Activated T-cell treated with anti-CD3 and anti-CD28 coated beads, Interleukin-2, amount 50 U/mL, for 4 hours (primary cell): ENCODE data around the gene GLB1L3. TPM values are rescaled to one million over a fixed set of nuclear protein-coding genes. Genes with fewer than 3 reads are reported as not detected.
"Not testable (repeated sequence)": the region's sequence is repeated elsewhere in the genome, so short reads cannot be mapped to it uniquely, and the experiment has no call there.

Source experiments
- ATAC-seq, 2 donors: fragments of 200-7000 bp; cut with Tn5 transposase; one replicate each; pipeline ENCODE4 v1.10.0; 2021
- DNase-seq: peaks from one replicate; pipeline ENCODE4 v3.0.0-alpha.2; 2020
- H3K27me3 Mint-ChIP-seq: one replicate; pipeline ENCODE4 v1.8.0; 2021; ENCODE audit warnings: low read depth, mixed read lengths
- H3K36me3 Mint-ChIP-seq: one replicate; pipeline ENCODE4 v1.8.0; 2022; ENCODE audit warnings: mixed read lengths; ENCODE audit not compliant: insufficient read depth
- H3K4me1 Mint-ChIP-seq: one replicate; pipeline ENCODE4 v1.8.0; 2021; ENCODE audit warnings: low read depth, mixed read lengths
- H3K4me3 Mint-ChIP-seq: one replicate; pipeline ENCODE4 v1.8.0; 2021; ENCODE audit warnings: mild to moderate bottlenecking, moderate library complexity, mixed read lengths
- H3K9me3 Mint-ChIP-seq: one replicate; pipeline ENCODE4 v1.8.0; 2021; ENCODE audit warnings: mixed read lengths
- total RNA-seq, 3 donors: library from RNA; stranded (reverse); gene quantifications; one replicate each; pipeline ENCODE4 v1.2.1, GENCODE V29; 2021

GLB1L3 gene
- total RNA-seq, 3 donors from 2014 or later = 2.2 to 2.9 (median 2.5) TPM

DNA sequence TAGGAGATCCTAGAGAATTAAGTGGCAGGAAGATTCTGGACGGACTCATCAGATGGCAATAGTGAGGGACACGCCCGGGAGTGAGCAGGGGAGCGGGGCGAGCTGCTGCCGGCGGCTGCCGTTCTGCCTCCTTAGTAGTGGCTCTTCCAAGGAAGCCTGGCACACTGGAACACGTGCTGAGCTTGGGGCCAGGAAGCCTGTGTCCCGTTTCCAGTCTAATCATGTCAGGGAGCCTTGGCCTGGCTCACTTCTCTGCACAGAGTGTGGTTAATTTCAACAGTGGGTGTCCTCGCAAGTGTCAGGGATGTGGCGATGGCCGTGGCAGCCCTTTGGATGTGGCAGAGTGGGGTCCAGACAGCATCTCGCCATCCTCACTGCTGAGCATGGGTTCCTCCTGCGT, 16.5 kb downstream of the GLB1L3 start:
- no peaks in the 10 kb centered on the region for H3K4me1 Mint-ChIP-seq
- no peaks in the 10 kb centered on the region for H3K27me3 Mint-ChIP-seq
- DNase-seq (no peak), ATAC-seq (no peak)
- no peaks in the 10 kb centered on the region for H3K9me3 Mint-ChIP-seq
- H3K4me3 Mint-ChIP-seq = no peak overlapping the region
- H3K36me3 Mint-ChIP-seq = peaks cover 3% of the 10 kb centered on the region

DNA sequence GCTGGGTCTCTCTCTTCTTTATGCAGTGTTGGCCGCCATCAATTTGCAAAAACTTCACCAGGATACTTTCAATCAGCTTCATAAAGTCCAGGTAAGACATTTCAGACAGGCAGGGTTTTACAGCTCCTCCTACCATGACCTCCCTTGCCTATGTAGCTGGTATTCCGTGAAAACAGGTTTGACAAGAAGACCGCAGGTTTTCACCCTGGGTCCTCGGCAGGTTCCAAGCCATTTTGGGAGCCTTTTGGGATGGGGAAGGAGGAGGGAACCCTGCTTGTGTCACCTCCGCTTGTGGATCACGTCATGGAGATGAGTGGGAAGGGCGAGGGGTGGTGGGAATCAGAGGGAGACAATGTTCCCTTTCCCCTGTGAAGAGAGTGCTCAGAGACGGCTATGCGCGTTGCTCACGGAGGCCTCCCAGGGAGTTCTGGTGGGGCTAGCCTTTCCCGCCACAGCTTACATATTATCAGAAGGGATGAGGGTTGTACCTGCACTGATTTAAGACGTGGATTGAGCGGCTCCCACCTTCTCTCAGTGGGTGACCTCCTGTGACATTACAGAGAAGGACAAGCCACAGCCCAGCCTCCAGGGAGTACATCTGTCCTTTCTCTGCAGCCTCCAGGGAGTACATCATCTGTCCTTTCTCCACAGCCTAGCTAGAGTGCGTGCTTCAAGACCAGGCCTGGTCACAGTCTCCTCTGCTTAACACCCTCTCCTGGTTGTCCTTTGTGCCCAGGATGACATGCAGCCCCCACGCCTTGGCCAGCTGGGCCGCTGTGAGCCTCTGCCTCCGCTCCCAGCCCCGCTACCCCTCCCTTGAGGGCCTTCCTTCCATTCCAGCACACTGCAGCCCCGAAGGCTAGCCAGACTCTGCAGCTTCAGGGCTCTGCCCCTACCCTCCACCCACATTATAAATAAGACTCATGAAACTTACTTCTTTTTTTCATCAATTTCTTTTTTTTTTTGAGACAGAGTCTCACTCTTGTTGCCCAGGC, 17.2 kb downstream of the GLB1L3 start:
- no peaks in the 10 kb centered on the region for H3K4me1 Mint-ChIP-seq
- ATAC-seq (no peak), DNase-seq (no peak)
- H3K9me3 Mint-ChIP-seq = no peaks in the 10 kb centered on the region
- H3K4me3 Mint-ChIP-seq = no peak overlapping the region
- peaks cover 3% of the 10 kb centered on the region for H3K36me3 Mint-ChIP-seq
- H3K27me3 Mint-ChIP-seq = no peaks in the 10 kb centered on the region

DNA sequence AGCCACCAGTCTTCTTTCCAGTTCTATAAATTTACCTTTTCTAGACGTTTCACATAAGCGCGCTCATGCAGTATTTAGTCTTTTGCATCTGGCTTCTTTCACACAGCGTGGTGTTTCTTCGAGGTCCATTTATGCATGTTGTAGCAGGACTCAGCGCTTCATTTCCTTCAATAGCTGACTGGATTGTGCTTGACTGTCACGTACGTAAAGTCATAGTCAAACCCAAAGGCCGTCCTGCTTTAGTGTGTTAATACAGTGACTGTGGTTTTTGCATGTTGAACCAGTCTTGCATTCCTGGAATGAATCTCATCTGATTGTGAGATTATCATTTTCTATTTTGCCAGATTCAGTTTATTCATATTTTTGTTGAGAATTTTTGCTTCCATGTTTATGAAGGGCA, 18.5 kb downstream of the GLB1L3 start:
- Mint-ChIP-seq H3K27me3 (no peaks in the 10 kb centered on the region), H3K9me3 (no peaks in the 10 kb centered on the region), H3K4me1 (no peaks in the 10 kb centered on the region), H3K4me3 (no peak overlapping the region), H3K36me3 (peaks cover 3% of the 10 kb centered on the region)
- ATAC-seq (no peak), DNase-seq (no peak)

DNA sequence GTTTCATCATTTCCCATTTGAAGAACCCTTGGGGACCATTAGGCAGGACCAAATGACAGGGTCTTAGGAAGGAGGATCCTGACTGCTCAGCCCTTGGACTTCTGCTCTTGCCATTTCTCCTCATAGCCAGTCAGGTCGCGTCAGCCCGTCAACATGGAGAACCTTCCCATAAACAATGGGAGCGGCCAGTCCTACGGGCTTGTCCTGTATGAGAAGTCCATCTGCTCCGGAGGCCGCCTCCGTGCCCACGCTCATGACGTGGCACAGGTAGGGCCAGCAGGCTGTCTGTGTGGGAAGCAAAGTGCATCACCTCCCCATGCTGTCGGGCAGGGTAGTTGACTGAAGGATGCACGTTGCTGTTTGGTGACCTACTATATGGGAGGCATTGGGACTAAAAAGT, 36.0 kb downstream of the GLB1L3 start:
- Mint-ChIP-seq H3K36me3 (peaks cover 3% of the 10 kb centered on the region), H3K27me3 (no peaks in the 10 kb centered on the region)
- ATAC-seq = no peak

DNA sequence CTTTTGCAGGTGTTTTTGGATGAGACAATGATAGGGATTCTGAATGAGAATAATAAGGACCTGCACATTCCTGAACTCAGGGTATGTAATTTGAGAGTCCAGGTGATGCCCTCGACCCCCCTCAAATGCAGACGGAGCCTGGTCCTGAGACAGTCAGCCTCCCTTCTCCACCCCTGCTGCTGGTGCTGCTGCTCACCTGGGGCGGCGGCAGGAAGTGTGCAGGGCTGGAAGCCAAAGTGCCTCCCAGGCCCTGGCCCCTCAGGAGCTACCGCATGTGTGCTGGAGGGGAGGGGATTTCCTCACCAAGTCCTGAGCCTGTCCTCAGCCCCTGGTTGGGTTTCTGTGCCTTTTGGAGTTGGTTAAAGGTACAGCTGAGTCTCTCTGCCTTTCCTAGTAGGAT, 36.6 kb downstream of the GLB1L3 start:
- ATAC-seq (no peak), DNase-seq (no peak)
- Mint-ChIP-seq H3K9me3 (peaks cover 12% of the 10 kb centered on the region), H3K27me3 (no peaks in the 10 kb centered on the region), H3K36me3 (peaks cover 3% of the 10 kb centered on the region), H3K4me1 (no peaks in the 10 kb centered on the region), H3K4me3 (no peak overlapping the region)

More for the DNA sequence above, 36.0 kb downstream of the GLB1L3 start:
- Mint-ChIP-seq H3K4me1 (no peaks in the 10 kb centered on the region), H3K9me3 (peaks cover 7% of the 10 kb centered on the region), H3K4me3 (no peak overlapping the region)
- DNase-seq = no peak

DNA sequence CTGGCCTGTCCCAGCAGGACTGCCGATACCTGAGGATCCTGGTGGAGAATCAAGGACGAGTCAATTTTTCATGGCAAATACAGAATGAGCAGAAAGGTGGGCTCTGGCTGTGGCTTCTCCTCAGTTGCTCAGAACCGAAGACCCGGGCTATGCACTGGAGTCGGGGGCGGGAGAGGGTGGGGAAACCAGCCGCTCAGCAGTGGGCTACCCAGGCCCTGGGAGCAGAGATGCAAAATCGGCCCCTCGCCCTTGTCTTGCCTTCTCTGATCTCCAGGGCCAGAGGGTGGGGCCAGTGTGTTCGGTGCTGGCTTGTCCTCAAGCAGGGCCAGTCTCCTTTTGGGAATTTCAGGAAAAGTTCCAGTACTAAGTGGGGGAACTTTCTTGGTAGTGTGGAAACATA, 37.2 kb downstream of the GLB1L3 start:
- ATAC-seq (no peak), DNase-seq (no peak)
- no peak overlapping the region for H3K4me3 Mint-ChIP-seq
- H3K9me3 Mint-ChIP-seq = peaks cover 16% of the 10 kb centered on the region
- no peaks in the 10 kb centered on the region for H3K4me1 Mint-ChIP-seq
- peaks cover 3% of the 10 kb centered on the region for H3K36me3 Mint-ChIP-seq
- no peaks in the 10 kb centered on the region for H3K27me3 Mint-ChIP-seq

DNA sequence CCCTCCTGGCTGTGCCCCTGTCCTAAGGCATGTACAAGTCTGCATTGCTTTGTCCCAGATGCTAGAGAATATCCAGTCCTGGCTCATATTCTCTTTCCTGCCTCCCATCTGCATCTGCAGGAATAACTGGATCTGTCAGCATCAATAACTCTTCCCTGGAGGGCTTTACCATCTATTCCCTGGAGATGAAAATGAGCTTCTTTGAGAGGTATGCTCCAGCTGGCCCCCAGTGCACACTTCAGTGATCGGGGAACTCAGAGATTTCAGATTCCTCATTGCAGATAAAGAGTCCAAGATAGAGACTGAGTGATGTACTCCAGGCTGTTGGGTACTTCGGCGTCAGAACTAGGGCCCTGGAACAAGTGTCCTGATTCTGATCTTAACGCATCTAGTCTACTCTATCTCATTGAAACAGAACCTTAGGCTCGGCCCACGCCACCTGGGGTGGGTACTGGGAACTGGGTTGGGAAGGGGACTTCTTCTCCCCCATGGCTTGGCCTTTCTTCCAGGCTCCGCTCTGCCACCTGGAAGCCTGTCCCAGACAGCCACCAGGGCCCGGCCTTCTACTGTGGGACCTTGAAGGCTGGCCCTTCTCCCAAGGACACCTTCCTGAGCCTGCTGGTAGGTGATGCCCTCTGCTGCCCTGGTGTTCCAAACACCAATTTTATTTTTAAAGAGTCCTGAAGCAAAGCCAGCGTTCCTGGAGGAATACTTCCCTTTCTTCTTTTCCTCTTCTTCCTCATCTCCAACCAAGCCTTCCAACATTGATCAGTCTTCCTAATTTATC, 37.8 kb downstream of the GLB1L3 start:
- Mint-ChIP-seq H3K4me3 (no peak overlapping the region), H3K27me3 (no peaks in the 10 kb centered on the region), H3K9me3 (peaks cover 16% of the 10 kb centered on the region), H3K36me3 (peaks cover 3% of the 10 kb centered on the region), H3K4me1 (no peaks in the 10 kb centered on the region)
- DNase-seq (no peak), ATAC-seq (no peak)

DNA sequence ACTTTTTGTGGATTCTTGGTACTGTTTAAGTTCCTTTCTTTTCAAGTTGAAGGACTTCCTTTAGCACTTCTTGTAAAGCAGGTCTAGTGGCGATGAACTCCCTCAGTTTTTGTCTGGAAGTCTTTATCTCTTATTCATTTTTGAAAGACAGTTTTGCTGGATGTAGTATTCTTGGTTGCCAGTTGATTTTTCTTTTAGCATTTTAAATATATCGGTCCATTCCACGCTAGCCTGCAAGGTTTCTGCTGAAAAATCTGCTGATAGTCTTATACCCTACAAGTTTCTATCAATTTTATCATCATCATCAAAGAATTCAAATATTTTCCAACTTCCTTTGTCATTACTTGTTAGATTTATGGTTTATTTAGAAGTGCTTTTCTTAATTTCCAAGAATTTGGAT, 40.9 kb downstream of the GLB1L3 start:
- ATAC-seq (no peak), DNase-seq (no peak)
- Mint-ChIP-seq H3K27me3 (peaks cover 3% of the 10 kb centered on the region), H3K9me3 (peaks cover 32% of the 10 kb centered on the region), H3K4me3 (no peak overlapping the region), H3K4me1 (no peaks in the 10 kb centered on the region), H3K36me3 (peaks cover 8% of the 10 kb centered on the region)

DNA sequence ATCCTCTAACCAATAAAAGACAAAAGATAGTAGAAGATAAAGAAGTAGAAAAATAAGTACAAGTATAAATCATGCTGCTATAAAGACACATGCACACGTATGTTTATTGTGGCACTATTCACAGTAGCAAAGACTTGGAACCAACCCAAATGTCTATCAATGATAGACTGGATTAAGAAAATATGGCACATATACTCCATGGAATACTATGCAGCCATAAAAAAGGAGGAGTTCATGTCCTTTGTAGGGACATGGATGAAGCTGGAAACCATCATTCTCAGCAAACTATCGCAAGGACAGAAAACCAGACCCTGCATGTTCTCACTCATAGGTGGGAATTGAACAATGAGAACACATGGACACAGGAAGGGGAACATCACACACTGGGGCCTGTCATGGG, 45.2 kb downstream of the GLB1L3 start:
- ATAC-seq, DNase-seq, H3K27me3 Mint-ChIP-seq, H3K4me3 Mint-ChIP-seq, H3K4me1 Mint-ChIP-seq, H3K36me3 Mint-ChIP-seq: not testable (repeated sequence)
- peaks cover 36% of the 10 kb centered on the region for H3K9me3 Mint-ChIP-seq

DNA sequence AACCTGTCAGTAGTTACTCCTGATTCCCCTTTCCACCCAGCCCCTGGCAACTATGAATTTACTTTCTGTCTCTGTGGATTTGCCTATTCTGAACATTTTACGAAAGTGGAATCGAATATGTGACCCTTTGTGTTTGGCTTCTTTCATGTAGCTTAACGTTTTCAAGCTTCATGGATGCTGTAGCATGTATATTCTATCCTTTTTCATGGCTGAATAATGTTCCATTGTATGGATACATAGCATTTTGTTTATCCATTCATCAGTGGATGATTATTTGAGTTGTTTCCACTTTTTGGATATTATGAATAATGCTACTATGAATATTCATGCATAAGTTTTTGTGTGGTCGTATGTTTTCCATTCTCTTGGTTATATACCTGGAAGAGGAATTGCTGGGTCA, 46.4 kb downstream of the GLB1L3 start:
- Mint-ChIP-seq H3K36me3 (peaks cover 6% of the 10 kb centered on the region), H3K9me3 (peaks cover 26% of the 10 kb centered on the region), H3K4me3 (no peak overlapping the region)

DNA sequence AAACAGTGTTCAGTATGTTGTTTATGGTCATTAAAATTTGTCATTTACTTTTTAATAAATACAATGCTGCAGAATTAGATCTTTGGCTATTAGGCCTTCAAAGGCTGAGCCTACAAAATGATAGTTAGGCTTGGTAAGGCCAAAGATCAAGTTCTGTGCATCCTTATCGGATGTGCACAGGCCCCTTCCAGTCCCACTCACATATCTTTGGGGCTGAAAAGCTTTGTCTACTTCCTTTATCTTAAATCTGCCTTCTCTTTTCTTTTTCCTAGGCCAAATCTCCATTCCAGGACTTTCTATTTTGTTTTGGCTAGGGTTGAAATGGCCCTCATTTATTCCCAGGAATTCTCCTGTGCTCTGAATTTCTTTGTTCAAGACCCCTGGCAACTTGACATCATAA, 52.3 kb downstream of the GLB1L3 start:
- Mint-ChIP-seq H3K4me3 (no peak overlapping the region), H3K9me3 (no peaks in the 10 kb centered on the region), H3K4me1 (peaks cover 9% of the 10 kb centered on the region), H3K36me3 (no peaks in the 10 kb centered on the region), H3K27me3 (peaks cover 7% of the 10 kb centered on the region)
- DNase-seq (no peak), ATAC-seq (no peak)

More for the DNA sequence above, 46.4 kb downstream of the GLB1L3 start:
- peaks cover 3% of the 10 kb centered on the region for H3K27me3 Mint-ChIP-seq
- ATAC-seq (no peak), DNase-seq (no peak)
- H3K4me1 Mint-ChIP-seq = no peaks in the 10 kb centered on the region

DNA sequence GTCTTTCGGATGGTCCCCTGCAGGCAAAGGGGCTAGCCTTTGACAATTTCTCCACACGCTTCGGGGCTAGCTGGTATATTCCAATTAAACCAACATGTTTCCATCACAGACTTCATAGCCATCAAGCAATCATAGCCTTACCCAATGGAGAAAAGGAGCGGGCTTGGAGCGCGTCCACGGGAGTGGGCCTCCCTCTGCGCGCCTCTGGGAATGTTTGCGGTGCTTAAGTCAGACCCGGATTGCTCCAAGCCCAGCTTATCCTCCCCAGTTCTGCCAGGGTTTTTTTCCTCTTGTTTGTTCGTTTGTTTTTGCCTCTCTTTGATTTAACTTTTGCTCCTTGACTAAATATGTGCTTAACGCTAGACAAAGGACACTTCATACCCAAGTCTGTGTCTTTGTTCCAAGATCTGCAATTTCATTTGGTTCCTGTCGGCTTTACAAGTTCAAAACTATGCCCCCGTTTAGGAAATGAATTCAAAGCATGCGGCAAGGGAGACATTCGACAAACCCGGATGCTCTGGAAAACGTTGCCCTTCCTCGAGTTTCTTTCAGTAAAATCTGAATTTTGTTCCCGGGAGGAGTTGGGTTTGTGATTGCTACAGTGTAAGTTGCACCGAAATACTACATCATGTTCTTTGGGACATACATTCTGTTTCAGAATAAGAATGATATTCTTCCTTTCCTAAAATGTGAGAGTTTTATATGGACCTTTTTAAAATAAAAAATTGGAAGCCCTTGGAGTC, 54.6 kb downstream of the GLB1L3 start:
- H3K36me3 Mint-ChIP-seq = no peaks in the 10 kb centered on the region
- ATAC-seq = no peak
- DNase-seq = no peak
- H3K9me3 Mint-ChIP-seq = no peaks in the 10 kb centered on the region
- H3K4me1 Mint-ChIP-seq = peaks cover 9% of the 10 kb centered on the region
- peak overlapping the region; percentile 81 for H3K4me3 Mint-ChIP-seq
- H3K27me3 Mint-ChIP-seq = peaks cover 9% of the 10 kb centered on the region

DNA sequence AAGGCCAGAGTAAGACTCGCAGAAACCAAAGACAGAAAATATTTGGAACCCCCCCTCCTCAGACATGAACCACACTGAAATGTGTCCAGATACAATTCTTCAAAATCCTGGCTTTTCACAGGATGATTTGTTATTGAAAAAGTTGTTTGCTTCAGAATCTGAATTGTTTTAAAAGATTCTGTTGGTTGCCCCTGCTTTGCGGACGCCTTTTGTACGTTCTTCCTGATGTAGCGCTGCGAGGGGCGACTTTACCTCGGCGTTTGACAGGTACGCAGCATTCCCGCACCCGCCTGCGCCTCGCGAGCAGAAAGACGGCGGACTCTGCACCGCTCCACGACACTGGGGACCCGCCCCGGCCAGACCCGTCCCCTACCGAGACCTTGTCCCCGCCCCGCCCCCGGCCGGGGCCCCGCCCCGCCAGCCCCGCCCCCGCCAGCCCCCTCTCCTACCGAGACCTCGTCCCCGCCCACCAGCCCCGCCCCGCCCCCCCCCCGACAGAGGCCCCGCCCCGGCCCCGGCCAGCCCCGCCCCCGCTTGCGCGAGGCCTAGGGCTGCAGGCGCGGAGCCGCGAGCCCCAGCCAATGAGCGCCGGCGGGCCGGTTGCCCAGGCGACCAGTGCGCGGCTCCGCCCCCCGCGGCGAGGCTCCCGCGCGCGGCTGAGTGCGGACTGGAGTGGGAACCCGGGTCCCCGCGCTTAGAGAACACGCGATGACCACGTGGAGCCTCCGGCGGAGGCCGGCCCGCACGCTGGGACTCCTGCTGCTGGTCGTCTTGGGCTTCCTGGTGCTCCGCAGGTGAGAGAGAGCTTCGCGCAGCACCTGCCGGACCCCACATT, 55.4 kb downstream of the GLB1L3 start, which contains the start of gene GLB1L2:
GLB1L2 (plus strand) TSS at position 635 of the 835 bp plus-strand sequence; CDS start at position 709, 74 bp downstream.
- Mint-ChIP-seq H3K9me3 (no peaks in the 10 kb centered on the region), H3K27me3 (peaks cover 9% of the 10 kb centered on the region), H3K4me3 (peak within 1 kb of the TSS; percentile 81), H3K4me1 (peaks cover 9% of the 10 kb centered on the region), H3K36me3 (no peaks in the 10 kb centered on the region)
- ATAC-seq (peak; percentile 97 to 98), DNase-seq (peak; percentile 80)
